WTC11 (cell line): ENCODE measurements around the gene B9D2.

Source experiments
- ATF1 ChIP-seq: sonication (generic); formaldehyde crosslinking; IDR thresholded peaks from 2 replicates; pipeline ENCODE4 v1.8.1; 2023; ENCODE audit warnings: mild to moderate bottlenecking, moderate library complexity, missing genetic modification reagents
- CREB1 ChIP-seq: sonication (generic); formaldehyde crosslinking; IDR thresholded peaks from 2 replicates; pipeline ENCODE4 v1.8.0; 2023; ENCODE audit warnings: mild to moderate bottlenecking, missing genetic modification reagents
- FOXJ3 ChIP-seq: sonication (generic); formaldehyde crosslinking; IDR thresholded peaks from 2 replicates; pipeline ENCODE4 v1.9.0; 2021; ENCODE audit warnings: missing genetic modification reagents, mild to moderate bottlenecking, borderline replicate concordance
- JUN ChIP-seq: sonication (generic); formaldehyde crosslinking; IDR thresholded peaks from 2 replicates; pipeline ENCODE4 v1.8.0; 2023; ENCODE audit warnings: mild to moderate bottlenecking, missing genetic modification reagents
- NFYB ChIP-seq: sonication (generic); formaldehyde crosslinking; conservative IDR thresholded peaks from 2 replicates; pipeline ENCODE4 v1.8.0; 2022; ENCODE audit warnings: low read depth, missing genetic modification reagents
- NR2C2 ChIP-seq: sonication (generic); formaldehyde crosslinking; IDR thresholded peaks from 2 replicates; pipeline ENCODE4 v1.8.0; 2022; ENCODE audit warnings: mild to moderate bottlenecking, missing genetic modification reagents
- ZNF423 ChIP-seq: fragments of 250-450 bp; sonication (Bioruptor Pico); IDR thresholded peaks from 2 replicates; pipeline ENCODE4 v2.1.2; 2022; ENCODE audit warnings: mild to moderate bottlenecking, moderate library complexity
- ZNF671 ChIP-seq: fragments of 250-450 bp; sonication (Bioruptor Pico); IDR thresholded peaks from 2 replicates; pipeline ENCODE4 v1.8.0; 2021; ENCODE audit warnings: mild to moderate bottlenecking
- TF ChIP-seq, protein P1 (sequence below): fragments of 200-600 bp; IDR thresholded peaks from 2 replicates; pipeline ENCODE4 v1.8.0; 2022; ENCODE audit warnings: antibody characterized with exemption
- TF ChIP-seq, protein P2 (sequence below): sonication (generic); formaldehyde crosslinking; IDR thresholded peaks from 2 replicates; pipeline ENCODE4 v1.8.1; 2023; ENCODE audit warnings: mild to moderate bottlenecking, missing genetic modification reagents, moderate library complexity
- TF ChIP-seq, protein P3 (sequence below): sonication (generic); formaldehyde crosslinking; IDR thresholded peaks from 2 replicates; pipeline ENCODE4 v1.8.0; 2022; ENCODE audit warnings: mild to moderate bottlenecking, missing genetic modification reagents
- TF ChIP-seq, protein P4 (sequence below): sonication (generic); formaldehyde crosslinking; IDR thresholded peaks from 2 replicates; pipeline ENCODE4 v1.8.0; 2023; ENCODE audit warnings: mild to moderate bottlenecking, missing genetic modification reagents

DNA sequence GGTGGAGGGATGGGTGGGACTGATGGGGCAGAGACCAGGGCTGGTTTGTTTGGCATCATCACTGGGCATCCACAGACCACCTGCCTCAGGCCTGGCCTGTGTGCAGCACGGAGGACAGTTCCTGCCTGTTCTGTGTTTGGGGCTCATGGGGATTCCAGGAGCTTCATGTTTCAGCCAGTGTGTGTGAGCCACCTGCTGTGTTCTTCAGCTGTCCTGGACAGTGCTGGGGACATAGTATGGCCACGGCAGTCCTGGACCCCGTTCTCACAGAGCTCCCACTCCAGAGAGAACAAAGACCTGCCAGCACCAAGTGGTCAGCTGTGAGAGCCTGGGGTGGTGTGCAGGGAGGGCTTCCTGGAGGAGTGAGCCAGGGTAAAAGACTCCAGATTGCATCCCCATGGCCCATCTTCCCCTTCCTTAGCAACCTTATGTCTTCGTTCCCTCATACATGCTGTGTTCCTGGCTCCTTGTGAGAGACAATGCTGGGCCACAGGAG is 55.9 kb downstream of the B9D2 start:
- TF ChIP-seq, protein P1, sequence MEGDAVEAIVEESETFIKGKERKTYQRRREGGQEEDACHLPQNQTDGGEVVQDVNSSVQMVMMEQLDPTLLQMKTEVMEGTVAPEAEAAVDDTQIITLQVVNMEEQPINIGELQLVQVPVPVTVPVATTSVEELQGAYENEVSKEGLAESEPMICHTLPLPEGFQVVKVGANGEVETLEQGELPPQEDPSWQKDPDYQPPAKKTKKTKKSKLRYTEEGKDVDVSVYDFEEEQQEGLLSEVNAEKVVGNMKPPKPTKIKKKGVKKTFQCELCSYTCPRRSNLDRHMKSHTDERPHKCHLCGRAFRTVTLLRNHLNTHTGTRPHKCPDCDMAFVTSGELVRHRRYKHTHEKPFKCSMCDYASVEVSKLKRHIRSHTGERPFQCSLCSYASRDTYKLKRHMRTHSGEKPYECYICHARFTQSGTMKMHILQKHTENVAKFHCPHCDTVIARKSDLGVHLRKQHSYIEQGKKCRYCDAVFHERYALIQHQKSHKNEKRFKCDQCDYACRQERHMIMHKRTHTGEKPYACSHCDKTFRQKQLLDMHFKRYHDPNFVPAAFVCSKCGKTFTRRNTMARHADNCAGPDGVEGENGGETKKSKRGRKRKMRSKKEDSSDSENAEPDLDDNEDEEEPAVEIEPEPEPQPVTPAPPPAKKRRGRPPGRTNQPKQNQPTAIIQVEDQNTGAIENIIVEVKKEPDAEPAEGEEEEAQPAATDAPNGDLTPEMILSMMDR, result no peak
- TF ChIP-seq, protein P2, sequence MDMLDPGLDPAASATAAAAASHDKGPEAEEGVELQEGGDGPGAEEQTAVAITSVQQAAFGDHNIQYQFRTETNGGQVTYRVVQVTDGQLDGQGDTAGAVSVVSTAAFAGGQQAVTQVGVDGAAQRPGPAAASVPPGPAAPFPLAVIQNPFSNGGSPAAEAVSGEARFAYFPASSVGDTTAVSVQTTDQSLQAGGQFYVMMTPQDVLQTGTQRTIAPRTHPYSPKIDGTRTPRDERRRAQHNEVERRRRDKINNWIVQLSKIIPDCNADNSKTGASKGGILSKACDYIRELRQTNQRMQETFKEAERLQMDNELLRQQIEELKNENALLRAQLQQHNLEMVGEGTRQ, result no peak
- TF ChIP-seq NR2C2 (no peak), ZNF423 (CRISPR knock-in tag) (no peak), ATF1 (CRISPR knock-in tag) (no peak), JUN (no peak), NFYB (CRISPR knock-in tag) (no peak), FOXJ3 (CRISPR knock-in tag) (no peak), ZNF671 (CRISPR knock-in tag) (no peak), CREB1 (no peak)
- TF ChIP-seq, protein P3, sequence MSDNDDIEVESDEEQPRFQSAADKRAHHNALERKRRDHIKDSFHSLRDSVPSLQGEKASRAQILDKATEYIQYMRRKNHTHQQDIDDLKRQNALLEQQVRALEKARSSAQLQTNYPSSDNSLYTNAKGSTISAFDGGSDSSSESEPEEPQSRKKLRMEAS (CRISPR knock-in tag), result no peak
- TF ChIP-seq, protein P4, sequence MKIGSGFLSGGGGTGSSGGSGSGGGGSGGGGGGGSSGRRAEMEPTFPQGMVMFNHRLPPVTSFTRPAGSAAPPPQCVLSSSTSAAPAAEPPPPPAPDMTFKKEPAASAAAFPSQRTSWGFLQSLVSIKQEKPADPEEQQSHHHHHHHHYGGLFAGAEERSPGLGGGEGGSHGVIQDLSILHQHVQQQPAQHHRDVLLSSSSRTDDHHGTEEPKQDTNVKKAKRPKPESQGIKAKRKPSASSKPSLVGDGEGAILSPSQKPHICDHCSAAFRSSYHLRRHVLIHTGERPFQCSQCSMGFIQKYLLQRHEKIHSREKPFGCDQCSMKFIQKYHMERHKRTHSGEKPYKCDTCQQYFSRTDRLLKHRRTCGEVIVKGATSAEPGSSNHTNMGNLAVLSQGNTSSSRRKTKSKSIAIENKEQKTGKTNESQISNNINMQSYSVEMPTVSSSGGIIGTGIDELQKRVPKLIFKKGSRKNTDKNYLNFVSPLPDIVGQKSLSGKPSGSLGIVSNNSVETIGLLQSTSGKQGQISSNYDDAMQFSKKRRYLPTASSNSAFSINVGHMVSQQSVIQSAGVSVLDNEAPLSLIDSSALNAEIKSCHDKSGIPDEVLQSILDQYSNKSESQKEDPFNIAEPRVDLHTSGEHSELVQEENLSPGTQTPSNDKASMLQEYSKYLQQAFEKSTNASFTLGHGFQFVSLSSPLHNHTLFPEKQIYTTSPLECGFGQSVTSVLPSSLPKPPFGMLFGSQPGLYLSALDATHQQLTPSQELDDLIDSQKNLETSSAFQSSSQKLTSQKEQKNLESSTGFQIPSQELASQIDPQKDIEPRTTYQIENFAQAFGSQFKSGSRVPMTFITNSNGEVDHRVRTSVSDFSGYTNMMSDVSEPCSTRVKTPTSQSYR, result no peak
